OCI-LY7 (cell line): ENCODE data around the gene SMCO1. TPM values are rescaled to one million over a fixed set of nuclear protein-coding genes. Genes with fewer than 3 reads are reported as not detected.
A peak's percentile ranks its signal among the peaks of the same experiment; 100 is the strongest.

Source experiments
- BruUV-seq: library from RNA; stranded (reverse); fragments of 400-500 nt; replicated peaks from 2 replicates; lab custom pipeline; 2021; lab: Mats Ljungman, UMichigan
- CTCF ChIA-PET: fragments of 300-600 bp; sonication (Branson Sonifier 250); formaldehyde crosslinking; loops from one replicate; lab custom pipeline; 2022; ENCODE audit warnings: antibody characterized with exemption; ENCODE audit not compliant: unreplicated experiment; lab: Charles Lee
- POLR2A ChIA-PET: fragments of 300-600 bp; sonication (Branson Sonifier 250); formaldehyde crosslinking; loops from one replicate; lab custom pipeline; 2022; ENCODE audit warnings: antibody characterized with exemption; lab: Charles Lee
- DNase-seq: peaks from one replicate; pipeline ENCODE4 v3.0.0-alpha.2; 2015; ENCODE audit warnings: low spot score
- H2AFZ ChIP-seq: fragments of 200-600 bp; sonication (generic), shearing (Covaris generic); 2 replicates; pipeline ENCODE4 v1.6.1; 2014; ENCODE audit warnings: mild to moderate bottlenecking, antibody characterized with exemption, low read length, moderate library complexity
- H3K27ac ChIP-seq: fragments of 200-600 bp; sonication (generic); 2 replicates; pipeline ENCODE4 v1.5.1; 2014; ENCODE audit warnings: mixed run types, low read depth, mild to moderate bottlenecking, moderate library complexity, low read length, inconsistent platforms; ENCODE audit not compliant: poor library complexity, severe bottlenecking
- H3K36me3 ChIP-seq: fragments of 200-600 bp; sonication (generic); 2 replicates; pipeline ENCODE4 v1.6.1; 2014; ENCODE audit warnings: mild to moderate bottlenecking, antibody characterized with exemption, low read length, moderate library complexity, mixed read lengths; ENCODE audit not compliant: insufficient read depth
- H3K4me1 ChIP-seq: fragments of 200-600 bp; sonication (generic); 2 replicates; pipeline ENCODE4 v1.5.1; 2014; ENCODE audit warnings: mild to moderate bottlenecking, low read length; ENCODE audit not compliant: insufficient read depth, poor library complexity, severe bottlenecking
- H3K4me2 ChIP-seq: fragments of 200-600 bp; sonication (generic); 2 replicates; pipeline ENCODE4 v1.6.1; 2014; ENCODE audit warnings: mild to moderate bottlenecking, low read length
- H3K4me3 ChIP-seq: fragments of 200-600 bp; sonication (generic); 2 replicates; pipeline ENCODE4 v1.5.1; 2014; ENCODE audit warnings: mild to moderate bottlenecking, low read depth, low read length; ENCODE audit not compliant: poor library complexity, severe bottlenecking
- H3K79me2 ChIP-seq: fragments of 200-600 bp; sonication (generic); 2 replicates; pipeline ENCODE4 v1.6.1; 2016; ENCODE audit warnings: low read depth, mild to moderate bottlenecking, low read length, moderate library complexity, mixed read lengths; ENCODE audit not compliant: insufficient read depth
- H3K9me2 ChIP-seq: fragments of 200-600 bp; sonication (generic); 2 replicates; pipeline ENCODE4 v1.6.1; 2016; ENCODE audit warnings: mild to moderate bottlenecking, low read length, mixed read lengths; ENCODE audit not compliant: insufficient read depth
- H3K9me3 ChIP-seq: fragments of 200-600 bp; sonication (generic); 2 replicates; pipeline ENCODE4 v1.6.1; 2014; ENCODE audit warnings: mild to moderate bottlenecking, mixed run types, low read length, mixed read lengths
- H4K20me1 ChIP-seq: fragments of 200-600 bp; sonication (generic); 2 replicates; pipeline ENCODE4 v1.6.1; 2014; ENCODE audit warnings: mild to moderate bottlenecking, antibody characterized with exemption, low read length, moderate library complexity, mixed read lengths; ENCODE audit not compliant: insufficient read depth
- CTCF ChIP-seq: fragments of 200-600 bp; sonication (generic); conservative IDR thresholded peaks from 2 replicates; pipeline ENCODE4 v1.5.1; 2014; ENCODE audit warnings: mild to moderate bottlenecking, antibody characterized with exemption, low read length, moderate library complexity, mixed read lengths
- EZH2phosphoT487 ChIP-seq: fragments of 200-600 bp; sonication (generic); IDR thresholded peaks from 2 replicates; pipeline ENCODE4 v1.6.1; 2018; ENCODE audit warnings: low read depth, borderline replicate concordance, mild to moderate bottlenecking, mixed run types, antibody characterized with exemption, low read length, moderate library complexity, mixed read lengths
- intact Hi-C: fragments of 100-400 bp; cut with micrococcal nuclease; formaldehyde crosslinking; loops from one replicate; pipeline ENCODE4 v1.10.0; 2022; ENCODE audit not compliant: unreplicated experiment
- total RNA-seq, 2 experiments: library from RNA; depleted of rRNA in 1 of 2; stranded (reverse); fragments of >200 nt in 1 of 2; shearing (Covaris generic) in 1 of 2; gene quantifications; 2 replicates each; pipeline ENCODE4 v1.2.3, GENCODE V29; 2014 to 2022

Gene SMCO1
- total RNA-seq, 2 experiments from 2014 or later: not detected

DNA sequence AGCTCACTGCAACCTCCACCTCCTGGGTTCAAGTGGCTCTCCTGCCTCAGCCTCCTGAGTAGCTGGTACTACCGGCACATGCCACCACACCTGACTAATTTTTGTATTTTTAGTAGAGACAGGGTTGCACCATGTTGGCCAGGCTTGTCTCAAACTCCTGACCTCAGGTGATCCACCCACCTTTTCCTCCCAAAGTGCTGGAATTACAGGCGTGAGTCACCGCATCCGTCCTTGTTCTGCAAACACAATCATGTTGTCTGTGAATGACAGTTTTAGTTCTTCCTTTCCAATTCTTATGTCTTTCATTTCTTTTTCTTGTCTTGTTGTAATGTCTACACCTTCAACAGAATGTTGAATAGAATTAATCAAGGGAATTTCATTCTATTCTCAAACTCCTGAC is 16.3 kb upstream of the SMCO1 start:
- Histone ChIP-seq H3K9me2 (no peaks in the 10 kb centered on the region), H3K36me3 (no peaks in the 10 kb centered on the region), H3K4me3 (no peak overlapping the region), H3K79me2 (no peaks in the 10 kb centered on the region), H3K27ac (no peak overlapping the region), H3K4me2 (no peak overlapping the region), H4K20me1 (no peaks in the 10 kb centered on the region), H3K4me1 (peaks cover 8% of the 10 kb centered on the region), H2AFZ (no peak overlapping the region), H3K9me3 (no peaks in the 10 kb centered on the region; the same call in 1 of the 2 replicates)
- TF ChIP-seq CTCF (no peak), EZH2phosphoT487 (no peak)
- BruUV-seq: no TSS peak
- intact Hi-C loops: no loop called here
- ChIA-PET CTCF (no interaction called here), POLR2A (interaction anchor here (0.6 to 0.7 kb wide), 2 partner anchors 57 to 1514 kb away, joined by 3 read pairs; no protein-coding TSS in a partner anchor)
- DNase-seq: no peak

DNA sequence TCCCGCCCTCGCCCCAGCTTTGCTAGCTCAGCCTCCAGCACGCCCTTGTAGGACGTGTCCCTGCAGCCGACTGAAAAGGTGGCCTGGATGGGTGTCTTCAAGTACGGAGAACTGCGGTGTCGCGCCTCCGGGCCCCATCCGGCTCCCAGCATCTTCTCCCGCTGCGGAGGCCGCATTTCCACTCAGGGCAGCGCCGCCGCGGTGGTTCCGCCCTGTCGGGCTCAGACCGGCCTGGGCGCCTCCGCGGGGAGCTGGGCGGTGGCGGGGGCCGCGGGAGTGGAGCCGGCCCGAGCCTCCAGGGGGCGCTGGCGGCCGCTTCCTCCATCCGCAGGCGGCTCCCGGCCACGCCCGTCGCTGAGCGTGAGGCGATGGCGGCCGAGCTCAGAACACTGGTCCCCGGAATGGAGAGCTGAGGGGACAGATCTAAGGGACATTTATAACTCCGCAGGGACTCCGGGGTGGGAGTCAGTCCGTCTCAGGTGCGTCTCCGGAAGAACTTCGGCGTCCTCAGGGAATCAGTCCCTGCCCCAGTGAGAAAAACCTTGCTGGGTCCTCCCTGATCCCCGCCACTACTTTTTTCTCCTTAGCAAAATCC is 13.6 kb upstream of the SMCO1 start:
- Histone ChIP-seq H3K9me3 (no peaks in the 10 kb centered on the region; the same call in 1 of the 2 replicates), H3K4me1 (peaks cover 8% of the 10 kb centered on the region), H4K20me1 (no peaks in the 10 kb centered on the region), H2AFZ (peak overlapping the region; percentile 68), H3K4me3 (peak overlapping the region; percentile 55), H3K79me2 (no peaks in the 10 kb centered on the region), H3K4me2 (peak overlapping the region; percentile 65), H3K9me2 (no peaks in the 10 kb centered on the region), H3K36me3 (no peaks in the 10 kb centered on the region), H3K27ac (no peak overlapping the region)
- ChIA-PET CTCF (no interaction called here), POLR2A (interaction anchor here (0.6 to 1.3 kb wide), 2 partner anchors 78 to 156 kb away, joined by 3 read pairs; no protein-coding TSS in a partner anchor)
- DNase-seq: peak; percentile 77
- no TSS peak for BruUV-seq
- intact Hi-C loops: no loop called here
- TF ChIP-seq EZH2phosphoT487 (no peak), CTCF (peak; percentile 81)

DNA sequence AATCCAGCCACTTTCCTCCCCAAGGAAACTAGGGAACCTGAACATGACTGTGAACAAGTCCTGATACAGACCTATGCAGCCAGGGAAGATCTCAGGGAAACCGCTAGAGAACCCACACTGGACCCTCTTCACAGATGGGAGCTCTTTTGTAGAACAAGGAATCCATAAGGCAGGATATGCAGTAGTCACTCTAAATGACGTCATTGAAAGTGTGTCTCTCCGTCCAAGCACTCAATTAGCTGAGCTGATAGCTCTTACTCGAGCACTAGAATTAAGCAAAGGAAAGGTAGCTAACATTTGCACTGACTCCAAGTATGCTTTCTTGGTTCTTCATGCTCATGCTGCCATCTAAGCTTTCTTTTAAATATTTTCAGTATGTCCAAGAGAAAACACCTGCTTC is 10.0 kb upstream of the SMCO1 start:
- no peak for DNase-seq
- Histone ChIP-seq H2AFZ (no peak overlapping the region), H3K9me2 (no peaks in the 10 kb centered on the region), H3K4me1 (peaks cover 8% of the 10 kb centered on the region), H4K20me1 (no peaks in the 10 kb centered on the region), H3K79me2 (no peaks in the 10 kb centered on the region), H3K27ac (no peak overlapping the region), H3K4me3 (no peak overlapping the region), H3K36me3 (no peaks in the 10 kb centered on the region), H3K9me3 (peaks cover 4% of the 10 kb centered on the region), H3K4me2 (no peak overlapping the region)
- ChIA-PET CTCF (no interaction called here), POLR2A (interaction anchor here (0.6 kb wide), 1 partner anchor 273 kb away, joined by 3 read pairs; no protein-coding TSS in a partner anchor)
- no peak for TF ChIP-seq EZH2phosphoT487
- no peak for TF ChIP-seq CTCF
- intact Hi-C loops: no loop called here
- BruUV-seq: no TSS peak
